Activated naive CD8-positive, alpha-beta T cell treated with anti-CD3 and anti-CD28 coated beads for 36 hours (primary cell): ENCODE data around the gene VIM. TPM values are rescaled to one million over a fixed set of nuclear protein-coding genes. Genes with fewer than 3 reads are reported as not detected.
A peak's percentile ranks its signal among the peaks of the same experiment; 100 is the strongest.

ENCODE experiments used
- DNase-seq: peaks from one replicate; pipeline ENCODE4 v3.0.0; 2021
- H3K27ac Mint-ChIP-seq: one replicate; pipeline ENCODE4 v1.8.0; 2022; ENCODE audit warnings: mild to moderate bottlenecking, moderate library complexity, mixed read lengths
- H3K27me3 Mint-ChIP-seq: one replicate; pipeline ENCODE4 v1.8.0; 2022; ENCODE audit warnings: mild to moderate bottlenecking, mixed read lengths
- H3K36me3 Mint-ChIP-seq: one replicate; pipeline ENCODE4 v1.8.0; 2021; ENCODE audit warnings: mild to moderate bottlenecking, mixed read lengths
- H3K4me1 Mint-ChIP-seq: one replicate; pipeline ENCODE4 v1.8.0; 2021; ENCODE audit warnings: mixed read lengths
- H3K4me3 Mint-ChIP-seq: one replicate; pipeline ENCODE4 v1.8.0; 2022; ENCODE audit warnings: mild to moderate bottlenecking, moderate library complexity, mixed read lengths
- H3K9me3 Mint-ChIP-seq: one replicate; pipeline ENCODE4 v1.8.0; 2022; ENCODE audit warnings: mixed read lengths
- total RNA-seq, 2 experiments: library from RNA; stranded (reverse); gene quantifications; one replicate each; pipeline ENCODE4 v1.2.3, GENCODE V29; 2021

The VIM gene
- 100 to 1,000 TPM; 657 TPM for total RNA-seq

DNA sequence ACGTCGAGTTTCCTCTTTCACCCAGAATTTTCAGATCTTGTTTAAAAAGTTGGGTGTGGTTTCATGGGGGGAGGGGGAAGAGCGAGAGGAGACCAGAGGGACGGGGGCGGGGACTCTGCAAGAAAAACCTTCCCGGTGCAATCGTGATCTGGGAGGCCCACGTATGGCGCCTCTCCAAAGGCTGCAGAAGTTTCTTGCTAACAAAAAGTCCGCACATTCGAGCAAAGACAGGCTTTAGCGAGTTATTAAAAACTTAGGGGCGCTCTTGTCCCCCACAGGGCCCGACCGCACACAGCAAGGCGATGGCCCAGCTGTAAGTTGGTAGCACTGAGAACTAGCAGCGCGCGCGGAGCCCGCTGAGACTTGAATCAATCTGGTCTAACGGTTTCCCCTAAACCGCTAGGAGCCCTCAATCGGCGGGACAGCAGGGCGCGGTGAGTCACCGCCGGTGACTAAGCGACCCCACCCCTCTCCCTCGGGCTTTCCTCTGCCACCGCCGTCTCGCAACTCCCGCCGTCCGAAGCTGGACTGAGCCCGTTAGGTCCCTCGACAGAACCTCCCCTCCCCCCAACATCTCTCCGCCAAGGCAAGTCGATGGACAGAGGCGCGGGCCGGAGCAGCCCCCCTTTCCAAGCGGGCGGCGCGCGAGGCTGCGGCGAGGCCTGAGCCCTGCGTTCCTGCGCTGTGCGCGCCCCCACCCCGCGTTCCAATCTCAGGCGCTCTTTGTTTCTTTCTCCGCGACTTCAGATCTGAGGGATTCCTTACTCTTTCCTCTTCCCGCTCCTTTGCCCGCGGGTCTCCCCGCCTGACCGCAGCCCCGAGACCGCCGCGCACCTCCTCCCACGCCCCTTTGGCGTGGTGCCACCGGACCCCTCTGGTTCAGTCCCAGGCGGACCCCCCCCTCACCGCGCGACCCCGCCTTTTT lies at the start of gene VIM:
Gene VIM, plus strand, starts transcription at position 151 of the 925 bp plus-strand sequence. CDS start 1,182 bp downstream, outside the sequence.
- no peaks in the 10 kb centered on the region for H3K9me3 Mint-ChIP-seq
- peak within 1 kb of the TSS; percentile 95 for H3K27ac Mint-ChIP-seq
- H3K27me3 Mint-ChIP-seq: no peaks in the 10 kb centered on the region
- peak; percentile 87 for DNase-seq
- peaks cover 46% of the 10 kb centered on the region for H3K4me1 Mint-ChIP-seq
- peak within 1 kb of the TSS; percentile 98 for H3K4me3 Mint-ChIP-seq
- peaks cover 37% of the 10 kb centered on the region for H3K36me3 Mint-ChIP-seq

DNA sequence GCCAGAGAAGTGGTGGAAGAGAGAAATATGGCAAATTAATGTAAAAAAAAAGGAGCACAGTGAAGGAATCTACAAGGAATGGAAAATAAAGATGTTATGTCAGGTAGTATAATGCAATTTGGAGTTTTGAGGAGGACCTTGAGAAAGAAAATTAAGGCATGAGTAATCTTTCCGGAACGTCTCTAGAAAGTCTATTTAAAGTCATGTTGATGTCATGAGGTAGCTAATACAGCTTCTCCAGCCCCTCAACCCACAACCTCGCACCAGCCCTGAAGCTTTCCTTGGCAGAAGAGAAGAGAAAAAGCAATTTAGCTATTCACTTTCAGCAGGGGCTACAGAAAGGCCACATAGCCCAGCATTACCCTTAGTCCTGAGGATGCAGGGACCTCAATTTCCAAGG lies 49.0 kb upstream of the VIM start:
- no peak overlapping the region for H3K27ac Mint-ChIP-seq
- H3K4me1 Mint-ChIP-seq: peaks cover 33% of the 10 kb centered on the region
- no peak overlapping the region for H3K4me3 Mint-ChIP-seq
- H3K36me3 Mint-ChIP-seq: peaks cover 2% of the 10 kb centered on the region
- no peaks in the 10 kb centered on the region for H3K27me3 Mint-ChIP-seq
- no peak for DNase-seq
- no peaks in the 10 kb centered on the region for H3K9me3 Mint-ChIP-seq

DNA sequence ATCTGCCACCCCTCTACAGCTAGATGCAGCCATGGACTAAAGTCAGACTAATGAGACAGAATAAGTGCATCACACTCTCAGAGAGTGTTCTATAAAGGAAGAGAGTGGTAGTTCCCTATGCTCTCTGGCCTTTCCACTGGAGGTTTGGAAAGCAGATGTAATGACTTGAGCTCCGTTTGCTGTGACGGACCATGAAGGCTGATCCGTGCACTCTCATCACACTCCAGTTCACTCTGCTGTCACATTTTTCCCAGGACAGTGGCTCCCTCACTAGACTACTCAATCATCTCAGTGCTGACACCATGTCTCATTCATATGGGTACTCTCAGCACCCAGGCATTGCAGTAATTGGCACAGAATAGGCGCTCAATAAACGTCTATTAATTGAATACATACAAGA lies 46.9 kb upstream of the VIM start:
- Mint-ChIP-seq H3K36me3 (no peaks in the 10 kb centered on the region), H3K27ac (no peak overlapping the region), H3K4me3 (no peak overlapping the region), H3K27me3 (no peaks in the 10 kb centered on the region), H3K9me3 (no peaks in the 10 kb centered on the region), H3K4me1 (peaks cover 23% of the 10 kb centered on the region)
- DNase-seq: no peak

DNA sequence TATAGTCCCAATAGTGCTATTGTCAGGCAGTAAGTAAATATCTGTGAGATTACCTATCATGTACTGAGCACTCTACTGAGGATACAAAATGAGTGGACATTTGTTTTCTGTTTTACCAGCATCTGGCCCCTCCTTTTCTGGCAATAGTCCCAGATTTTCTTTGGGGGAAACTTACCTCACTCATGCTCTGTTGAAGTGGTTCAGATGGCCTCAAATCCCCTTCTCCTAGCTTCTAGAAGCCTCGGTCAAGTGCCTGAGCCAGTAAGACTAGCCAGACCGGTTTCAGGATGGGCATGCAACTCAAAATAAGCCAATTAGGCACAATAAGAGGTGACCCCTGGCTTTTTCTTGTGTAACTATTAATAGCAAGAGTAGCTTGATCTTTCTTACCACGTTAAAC lies 46.3 kb upstream of the VIM start:
- no peak overlapping the region for H3K4me3 Mint-ChIP-seq
- no peaks in the 10 kb centered on the region for H3K27me3 Mint-ChIP-seq
- no peak for DNase-seq
- H3K36me3 Mint-ChIP-seq: no peaks in the 10 kb centered on the region
- H3K9me3 Mint-ChIP-seq: no peaks in the 10 kb centered on the region
- no peak overlapping the region for H3K27ac Mint-ChIP-seq
- peaks cover 19% of the 10 kb centered on the region for H3K4me1 Mint-ChIP-seq

DNA sequence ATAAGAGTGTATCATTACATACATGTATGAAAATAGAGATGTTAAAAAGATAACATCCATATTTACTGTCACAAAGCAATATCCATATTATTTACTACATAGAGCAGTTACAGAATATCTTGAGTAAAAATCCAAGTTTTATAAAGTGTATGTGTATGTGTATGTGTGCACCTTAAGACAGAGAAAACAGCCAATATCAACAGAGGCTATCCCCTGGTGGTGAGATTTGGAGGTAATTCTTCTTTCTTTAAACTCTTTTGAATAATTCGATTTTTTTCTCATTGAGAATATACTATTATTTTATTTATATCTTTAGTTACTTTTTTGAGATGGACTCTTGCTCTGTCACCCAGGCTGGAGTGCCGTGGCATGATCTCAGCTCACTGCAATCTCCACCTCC lies 44.9 kb upstream of the VIM start:
- Mint-ChIP-seq H3K9me3 (no peaks in the 10 kb centered on the region), H3K36me3 (peaks cover 2% of the 10 kb centered on the region), H3K4me3 (no peak overlapping the region), H3K27ac (no peak overlapping the region), H3K4me1 (peaks cover 12% of the 10 kb centered on the region), H3K27me3 (no peaks in the 10 kb centered on the region)
- DNase-seq: no peak

DNA sequence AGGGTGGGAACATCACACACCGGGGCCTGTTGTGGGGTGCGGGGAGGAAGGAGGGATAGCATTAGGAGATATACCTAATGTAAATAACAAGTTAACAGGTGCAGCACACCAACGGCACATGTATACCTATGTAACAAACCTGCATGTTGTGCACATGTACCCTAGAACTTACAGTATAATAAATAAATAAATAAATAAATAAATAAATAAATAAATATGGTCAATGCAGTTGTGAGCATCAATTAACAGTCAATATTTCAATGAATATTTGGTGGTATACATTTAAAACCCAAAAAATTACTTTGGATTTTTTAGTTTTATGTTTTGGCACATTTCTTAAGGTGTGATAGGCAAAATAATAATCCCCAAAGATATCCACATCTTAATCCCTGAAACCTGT lies 42.2 kb upstream of the VIM start:
- Mint-ChIP-seq H3K4me1 (peaks cover 17% of the 10 kb centered on the region), H3K27me3 (no peaks in the 10 kb centered on the region), H3K4me3 (no peak overlapping the region), H3K27ac (no peak overlapping the region), H3K36me3 (peaks cover 2% of the 10 kb centered on the region), H3K9me3 (no peaks in the 10 kb centered on the region)
- no peak for DNase-seq

DNA sequence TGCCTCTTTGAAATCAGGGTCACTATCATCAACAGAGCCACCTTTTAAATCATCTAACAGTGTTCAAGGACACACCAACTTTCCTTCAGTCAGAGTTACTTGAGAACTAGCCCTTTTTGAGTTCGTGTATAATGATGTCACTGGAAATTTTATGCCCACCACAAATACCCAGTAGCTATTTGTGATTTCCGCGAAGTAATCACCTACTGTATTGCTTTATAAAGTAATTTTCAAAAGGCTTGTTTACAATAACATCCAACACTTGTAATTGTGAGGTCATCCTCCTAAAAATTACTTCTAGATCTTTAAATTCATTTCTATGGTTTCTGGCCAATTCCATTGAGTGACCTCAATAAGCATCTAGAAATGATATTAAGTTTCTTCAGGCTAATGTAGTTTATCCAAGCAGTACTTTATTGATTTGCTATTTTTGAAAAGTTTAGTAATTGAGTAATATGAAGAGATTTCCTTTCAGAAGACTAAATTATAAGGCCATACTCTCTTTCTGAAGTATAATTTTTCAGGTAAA lies 39.3 kb upstream of the VIM start:
- H3K4me1 Mint-ChIP-seq: peaks cover 16% of the 10 kb centered on the region
- H3K36me3 Mint-ChIP-seq: peaks cover 2% of the 10 kb centered on the region
- H3K4me3 Mint-ChIP-seq: no peak overlapping the region
- no peak for DNase-seq
- H3K9me3 Mint-ChIP-seq: no peaks in the 10 kb centered on the region
- H3K27ac Mint-ChIP-seq: no peak overlapping the region
- H3K27me3 Mint-ChIP-seq: no peaks in the 10 kb centered on the region

DNA sequence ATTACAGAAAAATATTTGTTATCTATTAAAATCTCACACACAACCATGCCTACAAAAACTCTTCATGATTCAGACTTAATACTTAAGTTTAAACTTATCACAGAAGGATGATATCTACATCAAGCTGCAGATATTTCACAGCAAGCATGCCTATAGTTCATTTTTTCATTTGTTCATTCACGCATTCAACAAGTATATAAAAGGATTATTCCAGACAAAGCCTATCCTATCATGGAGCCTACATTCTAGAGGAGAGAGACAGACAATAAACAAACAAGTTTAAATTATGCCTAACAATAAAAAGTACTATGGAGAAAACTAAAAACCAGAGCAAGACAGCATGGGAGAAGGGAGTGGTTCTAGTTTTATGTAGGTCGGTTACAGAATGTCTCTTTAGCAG lies 37.4 kb upstream of the VIM start:
- Mint-ChIP-seq H3K36me3 (peaks cover 12% of the 10 kb centered on the region), H3K27me3 (no peaks in the 10 kb centered on the region), H3K4me3 (no peak overlapping the region), H3K9me3 (no peaks in the 10 kb centered on the region), H3K27ac (no peak overlapping the region), H3K4me1 (peaks cover 18% of the 10 kb centered on the region)
- DNase-seq: no peak

DNA sequence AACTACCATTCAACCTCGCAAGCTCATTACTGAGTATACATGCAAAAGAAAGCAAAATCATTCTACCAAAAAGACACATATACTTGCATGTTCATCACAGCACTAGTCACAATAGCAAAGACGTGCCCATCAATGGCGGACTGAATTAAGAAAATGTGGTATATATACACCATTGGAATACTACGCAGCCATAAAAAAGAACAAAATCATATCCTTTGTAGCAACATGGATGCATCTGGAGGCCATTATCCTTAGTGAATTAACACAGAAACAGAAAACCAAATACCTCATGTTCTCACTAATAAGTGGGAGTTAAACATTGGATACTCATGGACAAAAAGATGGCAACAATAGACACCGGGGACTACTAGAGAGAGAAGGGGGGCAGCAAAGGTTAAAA lies 33.0 kb upstream of the VIM start:
- Mint-ChIP-seq H3K4me3 (no peak overlapping the region), H3K27ac (no peak overlapping the region), H3K36me3 (peaks cover 17% of the 10 kb centered on the region), H3K4me1 (peaks cover 34% of the 10 kb centered on the region), H3K9me3 (no peaks in the 10 kb centered on the region), H3K27me3 (no peaks in the 10 kb centered on the region)
- DNase-seq: no peak

DNA sequence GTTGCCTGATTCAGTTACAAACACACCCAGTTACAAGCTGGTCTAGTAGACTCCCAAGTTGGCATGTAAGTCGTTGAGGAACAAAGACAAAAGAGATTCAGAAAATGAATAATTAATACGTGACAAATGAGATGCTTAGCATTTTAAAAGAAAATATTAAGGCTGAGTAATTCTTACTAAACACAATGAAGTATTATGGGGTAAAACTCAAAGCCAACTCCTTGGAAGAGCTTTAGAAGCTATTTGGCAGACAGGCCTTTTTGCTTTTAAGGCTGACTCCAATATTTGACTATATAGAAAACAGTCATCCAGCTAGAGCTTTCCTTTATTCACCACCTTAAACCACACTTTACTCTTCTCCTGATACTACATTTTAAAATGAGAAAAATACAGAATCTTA lies 32.0 kb upstream of the VIM start:
- DNase-seq: no peak
- Mint-ChIP-seq H3K27ac (no peak overlapping the region), H3K36me3 (peaks cover 17% of the 10 kb centered on the region), H3K4me1 (peaks cover 31% of the 10 kb centered on the region), H3K4me3 (no peak overlapping the region), H3K9me3 (no peaks in the 10 kb centered on the region), H3K27me3 (no peaks in the 10 kb centered on the region)

DNA sequence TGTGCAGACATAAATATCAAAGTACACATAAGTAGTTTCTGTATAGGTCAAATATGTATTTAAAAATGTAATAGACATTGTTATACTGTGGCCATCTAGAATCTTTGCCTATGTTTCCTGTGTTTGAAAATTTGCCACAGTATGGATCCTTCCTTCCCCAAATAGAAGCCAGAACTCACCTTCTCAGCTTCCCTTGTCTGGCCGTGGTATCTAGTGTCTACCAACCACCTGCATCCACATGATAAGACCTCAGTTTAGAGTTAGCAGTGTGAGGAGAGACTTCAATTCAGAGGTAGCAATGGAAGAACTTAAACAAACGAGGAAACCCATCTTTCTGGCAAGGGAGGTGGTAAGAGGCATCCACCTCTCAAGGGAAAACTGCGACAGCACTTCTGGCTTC lies 31.5 kb upstream of the VIM start:
- no peak overlapping the region for H3K27ac Mint-ChIP-seq
- DNase-seq: no peak
- no peaks in the 10 kb centered on the region for H3K9me3 Mint-ChIP-seq
- H3K4me3 Mint-ChIP-seq: no peak overlapping the region
- H3K4me1 Mint-ChIP-seq: peaks cover 31% of the 10 kb centered on the region
- no peaks in the 10 kb centered on the region for H3K27me3 Mint-ChIP-seq
- peaks cover 17% of the 10 kb centered on the region for H3K36me3 Mint-ChIP-seq

DNA sequence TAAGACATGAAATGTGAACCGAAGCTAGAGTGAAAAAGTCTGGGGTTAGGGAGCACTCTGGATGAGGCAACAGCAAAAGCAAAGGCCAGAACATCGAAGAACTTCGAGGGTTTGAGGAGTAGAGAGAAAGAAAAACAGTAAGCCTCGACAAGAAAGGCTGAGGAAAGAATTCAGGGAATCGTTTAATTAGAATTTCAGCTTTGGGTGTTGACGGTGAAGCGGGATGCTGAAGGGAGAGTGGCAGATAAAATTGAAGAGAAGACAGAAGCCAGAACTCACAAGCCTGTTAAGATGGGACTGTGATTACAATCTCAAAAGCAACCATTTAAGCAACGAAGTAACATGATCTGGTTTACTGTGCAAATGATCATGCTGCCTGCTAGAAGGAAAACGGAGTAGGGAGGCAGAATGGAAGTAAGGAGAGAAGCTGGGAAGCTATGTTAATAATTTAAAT lies 28.7 kb upstream of the VIM start:
- no peak for DNase-seq
- no peaks in the 10 kb centered on the region for H3K27me3 Mint-ChIP-seq

DNA sequence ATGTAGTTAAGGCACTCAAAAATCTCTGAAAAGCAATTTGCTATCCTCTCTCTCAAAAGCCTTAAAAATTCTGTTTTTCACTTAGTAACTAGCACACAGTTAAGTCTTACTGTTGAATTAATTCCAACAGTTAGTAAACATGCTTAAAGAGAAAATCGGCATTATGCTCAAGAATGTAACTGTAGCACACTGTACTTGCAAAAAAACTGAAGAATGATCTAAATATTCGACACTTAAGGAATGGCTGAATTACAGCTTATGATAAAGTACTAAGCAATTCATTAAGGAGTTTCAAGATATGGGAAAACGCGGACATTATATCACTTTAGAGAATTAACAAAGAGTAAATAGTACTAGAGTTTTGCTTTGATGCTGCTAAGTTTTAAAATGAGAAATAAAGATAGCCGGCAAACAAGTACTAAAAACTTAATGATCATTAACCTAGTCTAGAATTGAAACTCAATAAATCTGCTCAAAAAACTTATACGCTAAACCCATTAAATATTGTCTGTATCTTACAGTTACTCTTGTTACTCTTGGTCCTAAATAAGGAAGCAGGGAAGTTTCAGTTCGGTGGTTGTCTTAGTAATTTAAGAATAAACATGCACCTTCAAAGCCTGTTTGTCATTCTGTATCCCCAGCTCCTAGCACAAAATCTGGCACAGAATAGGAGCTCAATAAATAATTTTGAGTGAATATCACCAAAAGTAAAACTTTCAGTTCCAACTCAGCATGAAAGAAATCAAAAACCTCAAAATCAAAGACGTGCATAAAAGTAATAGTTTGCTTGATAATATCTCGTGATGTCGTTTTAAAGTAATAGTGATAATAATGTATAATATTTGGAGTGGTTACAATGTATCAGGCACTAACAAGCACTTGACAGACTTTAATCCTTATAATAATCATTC lies 27.8 kb upstream of the VIM start:
- Mint-ChIP-seq H3K36me3 (peaks cover 9% of the 10 kb centered on the region), H3K27ac (peak overlapping the region; percentile 92), H3K9me3 (no peaks in the 10 kb centered on the region), H3K27me3 (no peaks in the 10 kb centered on the region), H3K4me3 (peak overlapping the region; percentile 88), H3K4me1 (peaks cover 39% of the 10 kb centered on the region)
- DNase-seq: no peak

More for the DNA sequence above, 28.7 kb upstream of the VIM start:
- Mint-ChIP-seq H3K4me1 (peaks cover 37% of the 10 kb centered on the region), H3K36me3 (peaks cover 14% of the 10 kb centered on the region), H3K9me3 (no peaks in the 10 kb centered on the region), H3K4me3 (no peak overlapping the region), H3K27ac (no peak overlapping the region)

DNA sequence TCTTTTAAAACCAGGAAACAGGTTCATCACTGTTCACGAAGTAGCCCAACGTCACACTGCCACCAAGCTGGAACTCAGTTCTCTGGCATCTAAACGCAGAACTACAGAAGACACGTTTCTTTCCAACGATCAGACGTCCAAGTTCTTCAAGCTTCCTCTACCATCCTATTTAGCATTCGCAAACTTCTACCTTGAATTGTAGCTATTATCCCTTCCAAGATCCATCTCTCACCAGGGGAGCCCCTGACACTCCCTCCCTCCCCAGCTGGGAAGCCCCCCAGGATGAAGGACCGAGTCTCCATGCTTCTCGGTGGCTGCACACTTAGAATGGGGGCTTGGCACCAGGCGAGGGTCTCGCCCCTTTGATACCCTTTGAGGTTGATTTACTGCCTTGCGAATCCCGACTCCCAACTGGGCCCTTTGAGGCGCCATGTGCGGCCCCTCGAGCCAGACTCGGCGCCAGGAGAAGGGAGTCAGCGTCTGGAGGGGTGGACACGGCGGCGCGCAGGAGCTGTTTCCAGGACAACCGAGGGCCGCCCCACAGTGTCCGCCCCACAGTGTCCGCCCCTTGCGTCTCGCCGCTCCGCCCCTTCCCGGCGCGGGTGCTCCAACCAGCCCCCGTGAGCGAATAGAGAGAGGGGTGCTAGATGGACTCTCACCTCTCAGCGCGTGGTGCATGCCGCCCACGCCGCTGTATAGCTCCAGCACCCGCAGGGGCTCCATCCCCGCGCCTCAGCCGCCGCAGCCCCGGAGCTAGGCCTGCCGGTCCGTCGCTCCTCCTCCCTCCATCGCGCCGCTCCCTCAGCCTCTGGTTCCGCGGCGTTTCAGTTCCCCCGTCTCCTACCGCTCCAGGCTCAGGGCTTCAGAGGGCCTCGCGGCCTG lies 26.9 kb upstream of the VIM start, which contains the start of gene TRDMT1:
Gene TRDMT1, minus strand, starts transcription at position 761 of the 882 bp plus-strand sequence. Its CDS starts 38 bp downstream, at position 723.
- Mint-ChIP-seq H3K27ac (peak within 1 kb of the TSS; percentile 92), H3K27me3 (no peaks in the 10 kb centered on the region), H3K9me3 (no peaks in the 10 kb centered on the region), H3K4me1 (peaks cover 40% of the 10 kb centered on the region), H3K36me3 (peaks cover 7% of the 10 kb centered on the region), H3K4me3 (peak within 1 kb of the TSS; percentile 88)
- DNase-seq: peak; percentile 86
